Femur (tissue), 1 donor: ENCODE data around the gene BBLN.
"Not testable (repeated sequence)": the region's sequence is repeated elsewhere in the genome, so short reads cannot be mapped to it uniquely, and the experiment has no call there.

Experiments
- DNase-seq: peaks from one replicate; pipeline ENCODE4 v3.0.0-alpha.2; 2017

BBLN gene

DNA sequence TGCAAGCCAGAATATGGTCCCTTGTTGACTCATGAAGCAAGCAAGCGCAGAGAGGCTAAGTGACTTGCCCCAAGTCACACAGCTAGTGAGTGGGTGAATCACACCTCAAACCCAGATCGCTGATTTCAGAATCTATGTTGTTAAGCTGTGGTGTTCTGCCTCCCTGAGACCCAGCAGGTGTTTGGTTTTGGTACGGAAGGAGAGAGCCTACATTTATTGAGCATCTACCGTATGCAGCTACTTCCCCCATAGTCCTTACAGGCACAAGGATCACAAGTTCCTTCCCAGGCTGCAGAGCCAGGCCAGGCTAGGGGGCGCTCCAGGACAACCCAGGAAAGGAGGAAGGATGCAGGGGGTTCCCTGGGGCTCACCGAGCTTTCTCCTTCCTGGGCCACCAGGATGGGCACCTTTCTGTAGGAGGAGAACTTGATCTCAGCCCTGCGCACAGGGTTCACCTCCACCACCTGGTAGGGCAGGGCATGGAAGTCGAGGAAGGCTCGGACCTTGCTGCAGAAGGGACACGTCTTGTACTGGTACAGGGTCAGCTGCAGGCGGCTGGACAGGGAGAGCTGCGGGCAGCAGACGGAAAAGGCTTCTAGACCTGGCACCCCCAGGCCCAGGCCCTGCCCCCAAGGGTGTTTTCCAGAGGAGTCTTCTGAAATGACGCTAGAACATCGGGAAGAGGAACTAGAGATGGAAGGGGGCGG lies 35.0 kb upstream of the BBLN start:
- peak; percentile 65 for DNase-seq

DNA sequence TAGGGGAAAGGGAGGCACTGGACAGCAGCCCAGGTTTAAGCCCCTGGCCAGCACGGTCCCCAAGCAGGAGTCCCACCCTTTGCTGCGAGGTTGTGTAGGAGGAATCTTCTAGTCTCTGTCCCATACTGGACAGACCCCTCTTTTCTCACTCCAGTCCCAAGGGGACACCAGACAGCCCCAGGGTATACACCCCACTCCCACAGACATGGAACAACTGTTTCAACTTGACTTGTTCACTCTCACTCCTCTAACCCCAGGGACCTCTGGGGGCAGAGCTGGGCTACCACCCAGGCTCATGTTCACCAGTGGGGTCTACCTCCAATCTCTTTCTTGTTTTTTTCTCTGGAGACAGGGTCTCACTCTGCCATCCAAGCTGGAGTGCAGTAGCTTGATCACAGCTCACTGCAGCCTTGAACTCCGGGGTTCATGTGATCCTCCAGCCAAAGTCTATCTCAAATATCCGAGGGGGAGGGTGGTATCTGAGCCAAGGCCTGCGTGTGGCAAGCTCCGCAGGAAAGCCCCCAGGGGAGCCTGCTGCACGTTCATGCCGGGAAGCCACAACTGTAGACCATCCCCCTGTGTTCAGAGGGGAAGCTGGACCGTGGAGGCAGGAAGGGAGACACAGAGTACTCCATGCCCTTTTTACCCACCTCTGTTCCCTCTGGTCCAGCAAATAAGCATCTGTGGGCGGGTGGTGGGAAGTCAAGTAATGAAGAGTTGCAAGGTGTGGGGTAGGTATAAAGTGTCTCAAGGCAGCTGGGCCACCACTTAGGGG lies 34.3 kb upstream of the BBLN start:
- DNase-seq, result no peak

- peak; percentile 87 for DNase-seq
Measured at GRCh38 chr9:128127568-128127989, 32.5 kb upstream of the BBLN start, which contains the start of gene PTGES2. TSS of gene PTGES2 (minus strand) at chr9:128127729. CDS start at chr9:128127717, 12 bp downstream.

- peak; percentile 91 for DNase-seq
Measured at GRCh38 chr9:128127990-128128835, 31.9 kb upstream of the BBLN start.

GRCh38 chr9:128128836-128129590 lies 31.1 kb upstream of the BBLN start:
- DNase-seq, result no peak

DNA sequence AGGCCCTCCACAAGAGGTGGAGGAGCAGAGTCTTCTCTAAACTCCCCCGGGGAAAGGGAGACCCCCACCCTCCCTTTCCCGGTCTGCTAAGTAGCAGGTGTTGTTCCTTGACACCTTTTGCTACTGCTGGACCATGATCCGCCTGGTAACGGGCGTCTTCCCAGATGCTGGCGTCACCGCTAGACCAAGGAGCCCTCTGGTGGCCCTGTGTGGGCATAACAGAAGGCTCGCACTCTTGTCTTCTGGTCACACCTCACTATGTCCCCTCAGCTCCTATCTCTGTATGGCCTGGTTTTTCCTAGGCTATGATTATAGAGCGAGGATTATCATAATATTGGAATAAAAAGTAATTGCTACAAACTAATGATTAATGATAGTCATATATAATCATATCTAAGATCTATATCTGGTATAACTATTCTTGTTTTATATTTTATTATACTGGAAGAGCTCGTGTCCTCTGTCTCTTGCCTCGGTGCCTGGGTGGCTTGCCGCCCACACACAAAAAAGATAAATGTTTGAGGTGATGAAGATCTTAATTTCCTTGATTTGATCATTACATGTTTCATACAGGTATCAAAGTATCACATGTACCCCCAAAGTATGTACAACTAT lies 30.0 kb upstream of the BBLN start:
- not testable (repeated sequence) for DNase-seq

- not testable (repeated sequence) for DNase-seq
Measured at GRCh38 chr9:128130651-128131050, 29.4 kb upstream of the BBLN start.

GRCh38 chr9:128131346-128131745 lies 28.7 kb upstream of the BBLN start:
- not testable (repeated sequence) for DNase-seq

- DNase-seq, result peak; percentile 74
Measured at GRCh38 chr9:128132139-128132538, 27.9 kb upstream of the BBLN start.

GRCh38 chr9:128135561-128135960 lies 24.5 kb upstream of the BBLN start:
- DNase-seq, result not testable (repeated sequence)

GRCh38 chr9:128136816-128137793 lies 23.0 kb upstream of the BBLN start:
- no peak for DNase-seq

GRCh38 chr9:128138001-128138400 lies 22.1 kb upstream of the BBLN start:
- no peak for DNase-seq

DNA sequence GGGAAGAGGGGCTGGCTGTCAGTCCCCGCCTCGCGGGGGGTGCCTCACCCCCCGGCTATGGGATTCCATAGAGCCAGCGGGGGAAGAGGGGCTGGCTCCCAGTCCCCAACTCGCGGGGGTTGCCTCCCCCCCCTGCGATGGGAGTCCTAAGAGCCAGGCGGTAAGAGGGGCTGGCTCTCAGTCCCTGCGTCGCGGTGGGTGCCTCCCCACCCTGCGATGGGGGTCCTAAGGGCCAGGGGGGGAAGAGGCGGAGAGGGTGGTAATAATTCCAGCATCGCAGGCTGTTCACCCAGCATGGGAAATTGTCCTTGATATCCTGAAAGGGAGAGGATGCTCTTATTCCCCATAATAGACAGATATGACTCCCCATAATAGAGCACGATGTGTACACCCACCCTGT lies 20.4 kb upstream of the BBLN start:
- DNase-seq, result no peak

DNA sequence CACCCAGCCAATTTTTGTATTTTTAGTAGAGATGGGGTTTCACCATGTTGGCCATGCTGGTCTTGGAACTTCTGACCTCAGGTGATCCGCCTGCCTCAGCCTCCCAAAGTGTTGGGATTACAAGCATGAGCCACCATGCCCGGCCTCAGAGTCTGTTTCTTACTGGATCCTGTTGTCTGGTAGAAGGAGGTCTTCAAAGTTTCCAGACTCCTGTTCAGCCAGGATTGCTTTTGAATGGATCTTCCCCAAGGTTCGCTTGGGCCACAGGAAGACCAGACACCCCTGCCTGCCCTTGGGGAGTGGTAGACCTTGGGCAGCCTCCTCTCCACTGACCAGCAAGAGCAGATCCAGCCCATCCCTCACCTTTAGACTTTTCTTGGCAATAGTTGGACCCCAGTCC lies 18.5 kb upstream of the BBLN start:
- no peak for DNase-seq

GRCh38 chr9:128142061-128142460 lies 18.0 kb upstream of the BBLN start:
- no peak for DNase-seq

DNA sequence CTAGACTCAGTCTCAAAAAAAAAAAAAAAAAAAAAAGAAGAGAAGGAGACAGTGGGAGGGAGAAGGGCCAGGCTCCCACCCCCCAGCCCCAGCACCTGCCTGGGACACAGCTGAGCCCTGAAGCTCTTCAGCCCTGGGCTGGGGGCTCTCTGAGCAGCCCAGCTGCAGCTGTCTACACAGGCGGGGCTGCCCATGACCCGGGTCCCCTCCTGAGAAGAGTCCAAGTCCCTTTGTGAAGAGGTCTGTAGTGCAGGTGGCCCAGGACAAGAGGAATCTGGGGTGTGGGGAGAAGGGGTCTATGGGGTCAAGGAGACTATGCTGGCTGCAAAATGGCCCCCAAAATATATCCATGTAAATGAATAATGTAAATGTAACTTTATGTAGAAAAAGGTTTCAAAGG lies 17.5 kb upstream of the BBLN start:
- no peak for DNase-seq

DNA sequence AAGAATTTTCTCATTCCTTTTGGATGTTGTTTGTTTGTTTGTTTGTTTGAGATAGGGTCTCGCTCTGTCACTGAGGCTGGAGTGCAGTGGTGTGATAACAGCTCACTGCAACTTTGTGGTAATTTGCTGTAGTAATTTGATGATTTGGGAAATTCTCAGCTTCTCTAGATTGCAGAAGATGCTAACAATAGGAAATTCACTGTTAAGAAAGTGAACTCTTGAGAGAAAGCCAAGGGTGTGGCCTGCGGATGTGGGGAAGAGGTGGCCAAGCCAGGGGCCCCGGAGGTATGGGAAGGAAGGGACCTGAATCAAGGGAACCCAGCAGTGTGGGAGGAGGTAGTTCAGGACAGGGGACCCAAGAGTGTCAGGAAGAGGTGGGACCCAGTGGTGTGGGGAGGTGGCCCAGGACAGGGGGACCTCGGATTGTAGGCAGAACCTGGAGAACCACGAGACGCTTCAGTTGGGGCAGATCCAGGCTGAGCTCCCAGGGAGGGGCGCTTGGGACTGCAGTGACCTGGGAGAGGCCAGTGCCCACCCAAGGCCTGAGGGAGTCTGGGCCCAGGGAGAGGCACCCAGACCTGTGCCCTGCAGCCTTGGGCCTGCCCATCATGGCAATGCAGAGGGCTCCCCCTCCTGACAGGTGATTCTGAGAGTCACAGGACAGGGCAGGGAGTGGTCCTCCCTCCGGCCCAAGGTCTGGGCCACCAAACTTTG lies 16.4 kb upstream of the BBLN start:
- DNase-seq, result no peak

GRCh38 chr9:128144239-128145181 lies 15.6 kb upstream of the BBLN start:
- DNase-seq, result no peak

DNA sequence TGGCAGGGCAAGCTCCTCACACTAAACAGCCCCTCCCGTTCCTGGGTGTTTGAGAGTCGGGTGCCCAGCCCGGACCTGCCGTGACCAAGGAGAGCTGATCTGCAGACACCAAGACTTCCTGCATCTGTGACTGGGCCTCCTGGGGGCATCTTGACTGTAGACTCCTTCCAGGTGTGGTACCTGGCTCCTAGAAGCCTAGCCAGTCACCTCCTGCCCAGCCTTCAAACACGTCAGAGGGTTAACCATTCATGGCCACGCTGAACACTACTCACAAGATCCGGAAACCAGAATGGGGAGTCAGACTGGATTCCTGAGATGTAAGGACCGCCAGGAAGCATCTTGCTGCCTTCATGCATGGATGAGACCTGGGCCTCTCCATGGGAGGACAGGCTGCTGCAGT lies 14.5 kb upstream of the BBLN start:
- DNase-seq, result no peak
